Stimulated activated CD8-positive, alpha-beta memory T cell treated with anti-CD3 and anti-CD28 coated beads, Interleukin-4, amount 100 ng/mL, for 4 hours (primary cell): ENCODE data around the gene SUB1.
"Not testable (repeated sequence)": the region's sequence is repeated elsewhere in the genome, so short reads cannot be mapped to it uniquely, and the experiment has no call there.

Experiments used
- DNase-seq, 2 donors: peaks; one replicate each; pipeline ENCODE4 v3.0.0-alpha.2; 2020; ENCODE audit warnings: low read depth in 2 of 2, low spot score in 1 of 2

The SUB1 gene

GRCh38 chr5:32585446-32586275 is at the start of gene SUB1:
SUB1 (plus strand) TSS chr5:32585557; CDS start chr5:32588513, 2,956 bp downstream.
- DNase-seq: peak; percentile 86 to 90

GRCh38 chr5:32536246-32536645 is 49.1 kb upstream of the SUB1 start:
- DNase-seq: no peak

GRCh38 chr5:32537437-32538029 is 47.8 kb upstream of the SUB1 start:
- not testable (repeated sequence) for DNase-seq

- DNase-seq: peak in 1 of 2 donors; percentile 14
Observed at GRCh38 chr5:32538031-32538547, 47.3 kb upstream of the SUB1 start.

- DNase-seq: no peak
Observed at GRCh38 chr5:32539981-32540845, 45.1 kb upstream of the SUB1 start.

GRCh38 chr5:32541241-32541640 is 44.1 kb upstream of the SUB1 start:
- no peak for DNase-seq

GRCh38 chr5:32542216-32543059 is 42.9 kb upstream of the SUB1 start:
- DNase-seq: no peak

GRCh38 chr5:32543291-32543690 is 42.1 kb upstream of the SUB1 start:
- no peak for DNase-seq

GRCh38 chr5:32545102-32545800 is 40.1 kb upstream of the SUB1 start:
- DNase-seq: no peak

GRCh38 chr5:32551194-32551593 is 34.2 kb upstream of the SUB1 start:
- DNase-seq: no peak

GRCh38 chr5:32551865-32552264 is 33.5 kb upstream of the SUB1 start:
- DNase-seq: no peak

GRCh38 chr5:32552491-32552890 is 32.9 kb upstream of the SUB1 start:
- DNase-seq: not testable (repeated sequence)

GRCh38 chr5:32552936-32553335 is 32.4 kb upstream of the SUB1 start:
- DNase-seq: no peak

- not testable (repeated sequence) for DNase-seq
Observed at GRCh38 chr5:32554181-32554780, 31.1 kb upstream of the SUB1 start.

- not testable (repeated sequence) for DNase-seq
Observed at GRCh38 chr5:32556543-32556942, 28.8 kb upstream of the SUB1 start.

- DNase-seq: no peak
Observed at GRCh38 chr5:32559411-32559810, 25.9 kb upstream of the SUB1 start.

- no peak for DNase-seq
Observed at GRCh38 chr5:32559921-32560320, 25.4 kb upstream of the SUB1 start.

- no peak for DNase-seq
Observed at GRCh38 chr5:32562056-32562455, 23.3 kb upstream of the SUB1 start.

- no peak for DNase-seq
Observed at GRCh38 chr5:32562843-32563242, 22.5 kb upstream of the SUB1 start.
